PC-9 (cell line): ENCODE measurements around the gene FCHO1. TPM values are rescaled to one million over a fixed set of nuclear protein-coding genes. Genes with fewer than 3 reads are reported as not detected.
A peak's percentile ranks its signal among the peaks of the same experiment; 100 is the strongest.

Experiments used
- BruUV-seq: library from RNA; stranded (reverse); fragments of 400-500 nt; replicated peaks from 2 replicates; lab custom pipeline; 2021; lab: Mats Ljungman, UMichigan
- CTCF ChIA-PET: fragments of 300-600 bp; sonication (Branson Sonifier 250); formaldehyde crosslinking; loops from one replicate; lab custom pipeline; 2022; ENCODE audit warnings: antibody characterized with exemption; lab: Charles Lee
- POLR2A ChIA-PET: fragments of 300-600 bp; sonication (Branson Sonifier 250); formaldehyde crosslinking; loops from one replicate; lab custom pipeline; 2022; ENCODE audit warnings: antibody characterized with exemption; ENCODE audit not compliant: unreplicated experiment; lab: Charles Lee
- DNase-seq, 2 experiments: peaks; one replicate each; pipeline versions ENCODE4 v3.0.0 to v3.0.0-alpha.2; 2015 to 2022; ENCODE audit warnings: mixed read lengths in 1 of 2
- H2AFZ ChIP-seq: fragments of 200-600 bp; sonication (generic); 2 replicates; pipeline ENCODE4 v1.8.1; 2017; ENCODE audit warnings: antibody characterized with exemption
- H3F3A ChIP-seq: fragments of 200-600 bp; sonication (generic); 2 replicates; pipeline ENCODE4 v1.8.1; 2017; ENCODE audit warnings: antibody characterized with exemption, mild to moderate bottlenecking, low read depth; ENCODE audit not compliant: insufficient read depth
- H3K27ac ChIP-seq: fragments of 200-600 bp; sonication (generic); 2 replicates; pipeline ENCODE4 v1.6.1; 2016; ENCODE audit warnings: mixed run types
- H3K27me3 ChIP-seq: fragments of 200-600 bp; sonication (generic); 2 replicates; pipeline ENCODE4 v1.6.1; 2016; ENCODE audit warnings: low read depth, mixed run types; ENCODE audit not compliant: insufficient read depth
- H3K36me3 ChIP-seq: fragments of 200-600 bp; sonication (generic); 2 replicates; pipeline ENCODE4 v1.6.1; 2016; ENCODE audit warnings: low read depth, mixed run types
- H3K4me1 ChIP-seq: fragments of 200-600 bp; sonication (generic); replicated peaks from 2 replicates; pipeline ENCODE4 v1.6.1; 2016; ENCODE audit warnings: mixed run types; ENCODE audit not compliant: insufficient read depth
- H3K4me2 ChIP-seq: fragments of 200-600 bp; sonication (generic); 2 replicates; pipeline ENCODE4 v1.6.1; 2017; ENCODE audit warnings: mixed run types
- H3K4me3 ChIP-seq: fragments of 200-600 bp; sonication (generic); 2 replicates; pipeline ENCODE4 v1.6.1; 2016; ENCODE audit warnings: mixed run types
- H3K79me2 ChIP-seq: fragments of 200-600 bp; sonication (generic); 2 replicates; pipeline ENCODE4 v1.6.1; 2017; ENCODE audit warnings: low read depth, mixed run types
- H3K9me2 ChIP-seq: fragments of 200-600 bp; sonication (generic); 2 replicates; pipeline ENCODE4 v1.8.1; 2017; ENCODE audit warnings: mild to moderate bottlenecking; ENCODE audit not compliant: insufficient read depth
- H3K9me3 ChIP-seq: fragments of 200-600 bp; sonication (generic); 2 replicates; pipeline ENCODE4 v1.8.1; 2016; ENCODE audit warnings: low read depth; ENCODE audit not compliant: insufficient read depth
- H4K20me1 ChIP-seq: fragments of 200-600 bp; sonication (generic); 2 replicates; pipeline ENCODE4 v1.8.1; 2017; ENCODE audit not compliant: insufficient read depth
- CTCF ChIP-seq: fragments of 200-600 bp; sonication (generic); conservative IDR thresholded peaks from 2 replicates; pipeline ENCODE4 v1.6.1; 2017; ENCODE audit warnings: mixed run types, antibody characterized with exemption, mild to moderate bottlenecking, moderate library complexity
- EZH2 ChIP-seq: fragments of 200-600 bp; sonication (generic); IDR thresholded peaks from 2 replicates; pipeline ENCODE4 v1.8.0; 2017; ENCODE audit warnings: antibody characterized with exemption, low read depth
- intact Hi-C: fragments of 100-400 bp; cut with micrococcal nuclease; formaldehyde crosslinking; loops from one replicate; pipeline ENCODE4 v1.10.0; 2022; ENCODE audit not compliant: unreplicated experiment
- total RNA-seq: library from RNA; stranded (reverse); gene quantifications from 2 replicates; pipeline ENCODE4 v1.2.3, GENCODE V29; 2021

Gene FCHO1
- total RNA-seq, 1 experiment from 2014 or later, result 34.8 TPM

DNA sequence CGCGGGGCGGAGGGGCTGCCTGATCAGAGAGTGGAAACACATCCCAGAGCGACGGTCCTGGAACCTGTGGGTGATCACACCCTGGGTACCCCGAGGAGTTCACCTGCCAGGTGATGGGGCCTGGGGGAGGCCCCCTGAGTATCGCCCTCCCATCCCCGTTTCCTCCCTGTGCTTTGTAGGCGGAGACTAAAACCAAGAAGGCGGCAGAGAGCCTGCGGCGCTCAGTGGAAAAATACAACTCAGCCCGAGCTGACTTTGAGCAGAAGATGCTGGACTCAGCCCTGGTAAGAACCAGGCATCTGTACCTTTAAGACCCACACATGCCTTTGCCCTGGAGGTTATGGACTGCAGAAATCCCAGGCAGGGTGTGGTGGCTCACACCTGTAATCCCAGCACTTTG lies 19.3 kb downstream of the FCHO1 start:
- Histone ChIP-seq H4K20me1 (no peaks in the 10 kb centered on the region), H3K4me1 (peaks cover 10% of the 10 kb centered on the region), H3K4me3 (no peak overlapping the region), H3K27ac (no peak overlapping the region), H3K4me2 (no peak overlapping the region), H3K27me3 (no peaks in the 10 kb centered on the region), H3K9me3 (no peaks in the 10 kb centered on the region), H2AFZ (no peak overlapping the region), H3F3A (peaks cover 15% of the 10 kb centered on the region; the same call in 1 of the 2 replicates), H3K79me2 (no peaks in the 10 kb centered on the region), H3K36me3 (no peaks in the 10 kb centered on the region), H3K9me2 (no peaks in the 10 kb centered on the region)
- no peak for DNase-seq
- TF ChIP-seq EZH2, result no peak
- no peak for TF ChIP-seq CTCF
- ChIA-PET POLR2A (interaction anchor here (0.6 kb wide), 1 partner anchor 1149 kb away, joined by 3 read pairs; the partner anchor contains the start of genes COPE and DDX49), CTCF (no interaction called here)
- intact Hi-C loops, result no loop called here
- no TSS peak for BruUV-seq

- Histone ChIP-seq H3K4me1 (peaks cover 18% of the 10 kb centered on the region), H4K20me1 (no peaks in the 10 kb centered on the region), H3K27me3 (no peaks in the 10 kb centered on the region), H3F3A (peaks cover 14% of the 10 kb centered on the region; the same call in 1 of the 2 replicates), H2AFZ (no peak overlapping the region), H3K4me3 (no peak overlapping the region), H3K9me3 (no peaks in the 10 kb centered on the region), H3K9me2 (no peaks in the 10 kb centered on the region), H3K4me2 (no peak overlapping the region), H3K27ac (no peak overlapping the region), H3K36me3 (no peaks in the 10 kb centered on the region), H3K79me2 (no peaks in the 10 kb centered on the region)
- intact Hi-C loops, result no loop called here
- no TSS peak for BruUV-seq
- POLR2A ChIA-PET, result interaction anchor here (0.6 to 1.1 kb wide), 2 partner anchors 69 to 274 kb away, joined by 3 read pairs; no protein-coding TSS in a partner anchor
- TF ChIP-seq EZH2 (no peak), CTCF (no peak)
- CTCF ChIA-PET, result no interaction called here
- DNase-seq, result peak in 1 of 2 experiments; percentile 42
Measured at GRCh38 chr19:17772172-17772571, 20.9 kb downstream of the FCHO1 start.

- H3K4me3 ChIP-seq, result no peak overlapping the region
- ChIA-PET POLR2A (no interaction called here), CTCF (interaction anchor here (0.5 to 1.7 kb wide), 5 partner anchors 9 to 305 kb away, joined by 3 to 5 read pairs (median 5); no protein-coding TSS in a partner anchor)
- H3K9me3 ChIP-seq, result no peaks in the 10 kb centered on the region
- no TSS peak for BruUV-seq
- H3K4me2 ChIP-seq, result no peak overlapping the region; the same call in 1 of the 2 replicates
- peaks cover 18% of the 10 kb centered on the region for H3K4me1 ChIP-seq
- no peak overlapping the region for H3K27ac ChIP-seq
- H3F3A ChIP-seq, result peaks cover 18% of the 10 kb centered on the region
- TF ChIP-seq CTCF (peak; percentile 93), EZH2 (no peak)
- peak; percentile 57 to 70 for DNase-seq
- no peaks in the 10 kb centered on the region for H3K36me3 ChIP-seq
- H4K20me1 ChIP-seq, result no peaks in the 10 kb centered on the region
- no peaks in the 10 kb centered on the region for H3K9me2 ChIP-seq
- intact Hi-C loops, result loop anchor here (5.0 kb wide), 1 partner anchor 308 kb away; no protein-coding TSS in a partner anchor
- H3K79me2 ChIP-seq, result peaks cover 2% of the 10 kb centered on the region; the same call in 1 of the 2 replicates
- no peak overlapping the region for H2AFZ ChIP-seq
- no peaks in the 10 kb centered on the region for H3K27me3 ChIP-seq
Measured at GRCh38 chr19:17775245-17775927, 24.1 kb downstream of the FCHO1 start.
